Chondrocyte (in vitro differentiated cells): ENCODE measurements around the gene AP5B1. TPM values are rescaled to one million over a fixed set of nuclear protein-coding genes. Genes with fewer than 3 reads are reported as not detected.

ENCODE experiments used
- DNase-seq: peaks from one replicate; pipeline ENCODE4 v3.0.0; 2021; ENCODE audit warnings: mixed read lengths, low spot score
- H3K27ac Mint-ChIP-seq: one replicate; pipeline ENCODE4 v1.8.0; 2021; ENCODE audit warnings: mild to moderate bottlenecking, moderate library complexity, mixed read lengths; ENCODE audit not compliant: unreplicated experiment
- H3K27me3 Mint-ChIP-seq: 2 replicates; pipeline ENCODE4 v1.8.0; 2021; ENCODE audit warnings: low read depth, mixed read lengths
- H3K36me3 Mint-ChIP-seq: 2 replicates; pipeline ENCODE4 v1.8.0; 2021; ENCODE audit warnings: low read depth, mixed read lengths
- H3K4me1 Mint-ChIP-seq: 2 replicates; pipeline ENCODE4 v1.8.0; 2021; ENCODE audit warnings: low read depth, mild to moderate bottlenecking, mixed read lengths
- H3K4me3 Mint-ChIP-seq: one replicate; pipeline ENCODE4 v1.8.0; 2021; ENCODE audit warnings: mild to moderate bottlenecking, moderate library complexity, mixed read lengths; ENCODE audit not compliant: unreplicated experiment
- H3K9me3 Mint-ChIP-seq: 2 replicates; pipeline ENCODE4 v1.8.0; 2021; ENCODE audit warnings: low read depth, mixed read lengths
- total RNA-seq: library from RNA; stranded (reverse); gene quantifications from 3 replicates; pipeline ENCODE4 v1.2.1, GENCODE V29; 2021
- TF ChIP-seq, protein P1 (sequence below): fragments of 200-600 bp; sonication (generic); IDR thresholded peaks from 2 replicates; pipeline ENCODE4 v1.5.0; 2021; ENCODE audit warnings: antibody characterized with exemption, mild to moderate bottlenecking, moderate library complexity

The AP5B1 gene
- total RNA-seq, 1 donor from 2014 or later, result 14.1 TPM

DNA sequence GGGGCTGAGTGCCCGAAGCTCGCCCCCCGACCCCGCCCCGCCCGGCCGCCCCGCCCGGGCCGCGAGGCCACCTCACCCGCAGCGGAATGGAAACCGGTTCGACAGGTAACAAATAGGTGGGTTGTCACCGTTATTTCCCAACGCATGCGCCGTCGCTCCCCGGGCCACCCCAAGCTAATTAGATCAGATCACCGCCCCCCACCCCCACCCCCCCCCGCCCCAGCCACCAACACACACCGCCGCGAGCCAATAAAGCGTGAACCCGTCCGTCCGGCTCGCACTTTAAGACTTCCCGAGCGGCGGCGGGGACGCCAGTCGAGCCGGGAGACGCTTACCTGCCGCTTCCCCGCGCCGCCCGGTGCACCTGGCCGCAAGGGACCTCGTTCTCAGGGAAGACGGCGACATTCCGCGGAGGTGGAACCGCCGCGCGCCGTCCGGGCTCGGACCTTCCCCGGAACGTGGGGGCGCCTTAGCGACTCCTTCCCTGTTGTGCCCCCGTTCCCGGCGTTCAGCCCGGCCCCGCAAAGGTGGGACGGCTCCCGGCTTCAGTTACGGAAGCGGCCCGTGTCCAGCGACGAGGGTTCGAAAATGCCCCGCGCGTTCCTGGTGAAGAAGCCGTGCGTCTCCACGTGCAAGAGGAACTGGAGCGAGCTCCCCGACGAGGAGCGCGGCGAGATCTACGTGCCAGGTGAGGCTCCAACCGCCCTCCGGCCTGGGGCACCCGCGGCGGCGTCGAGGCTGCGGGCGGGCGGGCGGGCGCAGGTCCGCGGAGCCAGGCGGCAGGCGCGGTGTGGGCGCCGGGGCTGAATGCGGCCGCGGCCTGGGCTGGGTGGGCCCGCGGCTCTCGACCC is 6.2 kb upstream of the AP5B1 start, which contains the start of gene OVOL1:
TSS of gene OVOL1 (plus strand) at position 278 of the 851 bp plus-strand sequence. CDS start at position 589, 311 bp downstream.
- TF ChIP-seq, protein P1, sequence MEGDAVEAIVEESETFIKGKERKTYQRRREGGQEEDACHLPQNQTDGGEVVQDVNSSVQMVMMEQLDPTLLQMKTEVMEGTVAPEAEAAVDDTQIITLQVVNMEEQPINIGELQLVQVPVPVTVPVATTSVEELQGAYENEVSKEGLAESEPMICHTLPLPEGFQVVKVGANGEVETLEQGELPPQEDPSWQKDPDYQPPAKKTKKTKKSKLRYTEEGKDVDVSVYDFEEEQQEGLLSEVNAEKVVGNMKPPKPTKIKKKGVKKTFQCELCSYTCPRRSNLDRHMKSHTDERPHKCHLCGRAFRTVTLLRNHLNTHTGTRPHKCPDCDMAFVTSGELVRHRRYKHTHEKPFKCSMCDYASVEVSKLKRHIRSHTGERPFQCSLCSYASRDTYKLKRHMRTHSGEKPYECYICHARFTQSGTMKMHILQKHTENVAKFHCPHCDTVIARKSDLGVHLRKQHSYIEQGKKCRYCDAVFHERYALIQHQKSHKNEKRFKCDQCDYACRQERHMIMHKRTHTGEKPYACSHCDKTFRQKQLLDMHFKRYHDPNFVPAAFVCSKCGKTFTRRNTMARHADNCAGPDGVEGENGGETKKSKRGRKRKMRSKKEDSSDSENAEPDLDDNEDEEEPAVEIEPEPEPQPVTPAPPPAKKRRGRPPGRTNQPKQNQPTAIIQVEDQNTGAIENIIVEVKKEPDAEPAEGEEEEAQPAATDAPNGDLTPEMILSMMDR, result no peak
- Mint-ChIP-seq H3K4me1 (peaks cover 5% of the 10 kb centered on the region), H3K9me3 (no peaks in the 10 kb centered on the region), H3K27me3 (peaks cover 32% of the 10 kb centered on the region), H3K4me3 (peak within 1 kb of the TSS; percentile 53), H3K36me3 (peaks cover 2% of the 10 kb centered on the region), H3K27ac (no peak within 1 kb of the TSS)
- DNase-seq, result no peak

DNA sequence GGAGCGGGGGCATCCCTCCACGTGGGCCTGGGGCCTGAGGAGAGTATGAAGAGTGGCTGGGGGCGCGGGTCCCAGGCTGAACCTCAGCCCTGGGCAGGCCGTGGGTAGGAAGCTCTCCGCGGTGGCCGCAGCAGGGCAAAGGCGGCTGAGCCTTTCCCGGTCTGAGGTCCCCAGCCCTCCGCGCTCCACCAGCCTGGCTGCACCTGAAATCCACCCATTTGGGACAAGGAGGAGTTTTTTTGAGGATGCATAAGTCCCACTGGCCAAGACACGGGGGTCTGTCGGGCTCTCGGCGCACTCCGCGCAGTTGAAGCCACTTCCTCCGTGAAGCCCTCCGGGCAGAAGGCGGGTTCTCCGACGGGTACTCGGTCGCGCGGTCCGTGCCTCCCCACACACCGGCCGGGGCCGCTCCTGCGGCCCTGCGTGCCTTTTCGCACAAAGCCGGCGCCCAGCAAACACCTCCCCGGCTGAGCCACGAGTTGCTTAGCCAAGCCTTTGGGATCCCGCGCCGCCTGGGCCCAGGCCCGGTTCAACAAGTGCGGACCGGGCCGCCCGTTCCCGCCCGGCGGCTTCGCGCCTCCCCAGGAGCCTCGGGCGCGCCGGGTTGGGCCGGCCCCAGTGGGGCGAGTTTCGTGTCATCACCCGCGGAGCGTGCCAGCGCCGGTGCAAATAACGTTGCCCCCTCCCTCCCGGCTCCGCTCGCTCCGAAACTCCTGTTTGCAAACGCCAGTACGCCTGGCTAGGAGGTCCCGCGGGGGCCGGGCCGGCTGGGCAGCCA is 5.4 kb upstream of the AP5B1 start:
- H3K27ac Mint-ChIP-seq, result no peak overlapping the region
- H3K27me3 Mint-ChIP-seq, result peaks cover 32% of the 10 kb centered on the region
- peaks cover 2% of the 10 kb centered on the region for H3K36me3 Mint-ChIP-seq
- H3K9me3 Mint-ChIP-seq, result no peaks in the 10 kb centered on the region
- H3K4me3 Mint-ChIP-seq, result peak overlapping the region; percentile 12
- H3K4me1 Mint-ChIP-seq, result peaks cover 5% of the 10 kb centered on the region
- TF ChIP-seq, protein P1, result no peak
- peak; percentile 85 for DNase-seq

DNA sequence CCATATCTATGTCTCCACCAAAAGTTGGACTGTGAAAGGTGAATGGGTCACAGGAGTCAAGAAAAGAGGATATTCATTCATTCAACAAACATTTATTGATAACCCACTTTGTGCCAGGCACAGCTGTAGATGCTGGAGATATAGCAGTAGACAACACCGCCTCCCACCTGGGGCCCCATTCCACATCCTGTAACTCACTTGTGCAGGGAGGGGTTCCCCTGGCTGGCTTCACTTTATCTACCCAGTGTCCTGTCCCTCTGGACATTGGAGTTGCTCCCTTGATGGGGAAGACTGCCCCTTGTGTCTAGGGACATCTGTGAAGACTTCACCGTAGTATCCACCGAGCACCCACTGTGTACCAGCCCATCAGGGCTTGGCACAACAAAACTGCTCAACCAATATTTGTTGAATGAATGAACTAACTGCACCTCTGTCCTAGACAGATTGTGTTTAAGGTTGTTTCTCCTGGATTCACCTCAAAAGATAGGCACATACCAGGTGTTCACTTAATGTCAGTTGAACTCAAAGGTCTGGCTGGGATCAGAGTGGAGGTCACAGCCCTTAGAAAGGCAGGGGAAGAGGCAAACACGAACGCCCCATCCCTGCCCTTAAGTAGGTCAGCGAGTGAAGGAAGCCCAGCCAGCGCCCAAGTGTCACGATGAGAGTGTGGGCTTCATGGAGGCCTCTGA is 4.7 kb upstream of the AP5B1 start:
- peaks cover 32% of the 10 kb centered on the region for H3K27me3 Mint-ChIP-seq
- peak; percentile 65 for DNase-seq
- no peak overlapping the region for H3K27ac Mint-ChIP-seq
- TF ChIP-seq, protein P1, result no peak
- peaks cover 5% of the 10 kb centered on the region for H3K4me1 Mint-ChIP-seq
- peak overlapping the region; percentile 12 for H3K4me3 Mint-ChIP-seq
- no peaks in the 10 kb centered on the region for H3K9me3 Mint-ChIP-seq
- peaks cover 2% of the 10 kb centered on the region for H3K36me3 Mint-ChIP-seq

- no peaks in the 10 kb centered on the region for H3K9me3 Mint-ChIP-seq
- no peak overlapping the region for H3K27ac Mint-ChIP-seq
- H3K4me1 Mint-ChIP-seq, result peaks cover 8% of the 10 kb centered on the region
- H3K36me3 Mint-ChIP-seq, result peaks cover 2% of the 10 kb centered on the region
- TF ChIP-seq, protein P1, result no peak
- peaks cover 22% of the 10 kb centered on the region for H3K27me3 Mint-ChIP-seq
- peak; percentile 75 for DNase-seq
- H3K4me3 Mint-ChIP-seq, result no peak overlapping the region
These were observed 2.0 kb upstream of the AP5B1 start for GRCh38 chr11:65782816-65783228.
